ENCODE measurements around the gene RPTOR. TPM values are rescaled to one million over a fixed set of nuclear protein-coding genes. Genes with fewer than 3 reads are reported as not detected.

RPTOR gene
- total RNA-seq, 1 experiment from 2014 or later = 66.7 TPM

GRCh38 chr17:80893604-80894438 lies 349.2 kb downstream of the RPTOR start:
- no peaks in the 10 kb centered on the region for H3K4me1 ChIP-seq
- no peak for DNase-seq
- no peak for TF ChIP-seq CTCF (IDR thresholded peaks at IDR 0.05; ENCODE audit: insufficient read depth in 1 of 2, low read depth in 1 of 2, low read length in 1 of 2, severe bottlenecking in 1 of 2, unreplicated experiment in 1 of 2)
- POLR2A ChIA-PET = no interaction called here
- Mint-ChIP-seq H3K9me3 (ENCODE audit: unreplicated experiment) (no peaks in the 10 kb centered on the region), H3K27me3 (ENCODE audit: insufficient read depth, unreplicated experiment) (no peaks in the 10 kb centered on the region), H3K27ac (ENCODE audit: unreplicated experiment) (no peak overlapping the region), H3K36me3 (ENCODE audit: insufficient read depth, unreplicated experiment) (peaks cover 23% of the 10 kb centered on the region), H3K4me1 (ENCODE audit: low read depth, unreplicated experiment) (no peaks in the 10 kb centered on the region), H3K4me3 (ENCODE audit: unreplicated experiment) (no peak overlapping the region)
- intact Hi-C loops (cut with micrococcal nuclease; ENCODE audit: unreplicated experiment) = no loop called here
- CTCF ChIA-PET = no interaction called here
- no peak overlapping the region for H3K4me3 ChIP-seq (ENCODE audit: low read depth, low read length)
- H3K27me3 ChIP-seq (replicated peaks; ENCODE audit: control insufficient read depth, insufficient read depth, low read length) = no peaks in the 10 kb centered on the region
- H3K9me3 ChIP-seq = no peaks in the 10 kb centered on the region
- BruUV-seq (replicated peaks) = no TSS peak
- no peaks in the 10 kb centered on the region for H3K36me3 ChIP-seq (ENCODE audit: control insufficient read depth, insufficient read depth, low read length)

- Mint-ChIP-seq H3K4me1 (ENCODE audit: low read depth, unreplicated experiment) (no peaks in the 10 kb centered on the region), H3K9me3 (ENCODE audit: unreplicated experiment) (no peaks in the 10 kb centered on the region), H3K27ac (ENCODE audit: unreplicated experiment) (no peak overlapping the region), H3K36me3 (ENCODE audit: insufficient read depth, unreplicated experiment) (peaks cover 17% of the 10 kb centered on the region), H3K4me3 (ENCODE audit: unreplicated experiment) (no peak overlapping the region), H3K27me3 (ENCODE audit: insufficient read depth, unreplicated experiment) (no peaks in the 10 kb centered on the region)
- ChIA-PET POLR2A (no interaction called here), CTCF (no interaction called here)
- BruUV-seq (replicated peaks) = no TSS peak
- Histone ChIP-seq H3K36me3 (ENCODE audit: control insufficient read depth, insufficient read depth, low read length) (no peaks in the 10 kb centered on the region), H3K4me3 (ENCODE audit: low read depth, low read length) (no peak overlapping the region), H3K9me3 (no peaks in the 10 kb centered on the region), H3K27me3 (replicated peaks; ENCODE audit: control insufficient read depth, insufficient read depth, low read length) (no peaks in the 10 kb centered on the region), H3K4me1 (no peaks in the 10 kb centered on the region)
- peak in 1 of 2 experiments; percentile 9 for TF ChIP-seq CTCF (IDR thresholded peaks at IDR 0.05; ENCODE audit: insufficient read depth in 1 of 2, low read depth in 1 of 2, low read length in 1 of 2, severe bottlenecking in 1 of 2, unreplicated experiment in 1 of 2)
- DNase-seq = no peak
- intact Hi-C loops (cut with micrococcal nuclease; ENCODE audit: unreplicated experiment) = no loop called here
These were observed 349.7 kb downstream of the RPTOR start for GRCh38 chr17:80894439-80894721.

- no peaks in the 10 kb centered on the region for H3K4me1 ChIP-seq
- H3K27me3 ChIP-seq (replicated peaks; ENCODE audit: control insufficient read depth, insufficient read depth, low read length) = no peaks in the 10 kb centered on the region
- no peaks in the 10 kb centered on the region for H3K9me3 Mint-ChIP-seq (ENCODE audit: unreplicated experiment)
- no peak for DNase-seq
- POLR2A ChIA-PET = no interaction called here
- H3K36me3 ChIP-seq (ENCODE audit: control insufficient read depth, insufficient read depth, low read length) = no peaks in the 10 kb centered on the region
- no peak for TF ChIP-seq CTCF (IDR thresholded peaks at IDR 0.05; ENCODE audit: insufficient read depth in 1 of 2, low read depth in 1 of 2, low read length in 1 of 2, severe bottlenecking in 1 of 2, unreplicated experiment in 1 of 2)
- H3K9me3 ChIP-seq = no peaks in the 10 kb centered on the region
- H3K27ac Mint-ChIP-seq (ENCODE audit: unreplicated experiment) = no peak overlapping the region
- peaks cover 17% of the 10 kb centered on the region for H3K36me3 Mint-ChIP-seq (ENCODE audit: insufficient read depth, unreplicated experiment)
- no peak overlapping the region for H3K4me3 ChIP-seq (ENCODE audit: low read depth, low read length)
- intact Hi-C loops (cut with micrococcal nuclease; ENCODE audit: unreplicated experiment) = no loop called here
- no peaks in the 10 kb centered on the region for H3K27me3 Mint-ChIP-seq (ENCODE audit: insufficient read depth, unreplicated experiment)
- CTCF ChIA-PET = no interaction called here
- no peak overlapping the region for H3K4me3 Mint-ChIP-seq (ENCODE audit: unreplicated experiment)
- no TSS peak for BruUV-seq (replicated peaks)
- H3K4me1 Mint-ChIP-seq (ENCODE audit: low read depth, unreplicated experiment) = no peaks in the 10 kb centered on the region
These were observed 350.1 kb downstream of the RPTOR start for GRCh38 chr17:80894726-80895125.
